ENCODE data around the gene ADAD2. TPM values are rescaled to one million over a fixed set of nuclear protein-coding genes. Genes with fewer than 3 reads are reported as not detected.

ADAD2 gene
- total RNA-seq, 1 donor from 2014 or later, result not detected

Other genes with a start within 250 kb of the ADAD2 start
- 0.68 and 1.4 TPM in 2 replicates for gene OSGIN1, start 237.9 kb upstream of the ADAD2 start, total RNA-seq
- gene NECAB2, start 222.9 kb upstream of the ADAD2 start, total RNA-seq, result not detected in 2 replicates
- not detected in 2 replicates for gene SLC38A8, start 148.4 kb upstream of the ADAD2 start, total RNA-seq
- gene MBTPS1, start 74.2 kb upstream of the ADAD2 start, total RNA-seq, result 120 and 138 TPM in 2 replicates
- 28.2 and 32.0 TPM in 2 replicates for gene HSDL1, start 46.0 kb upstream of the ADAD2 start, total RNA-seq
- gene DNAAF1, start 45.8 kb upstream of the ADAD2 start, total RNA-seq, result under 0.01 TPM in 1 of 2 replicates, not detected in the other
- 16.8 and 24.2 TPM in 2 replicates for gene TAF1C, start 4.1 kb upstream of the ADAD2 start, total RNA-seq
- not detected in 2 replicates for gene KCNG4, start 48.9 kb downstream of the ADAD2 start, total RNA-seq
- gene WFDC1, start 103.7 kb downstream of the ADAD2 start, total RNA-seq, result not detected in 2 replicates
- gene ATP2C2, start 177.4 kb downstream of the ADAD2 start, total RNA-seq, result not detected in 2 replicates

All from dermis blood vessel endothelial cell (primary cell).